Sigmoid colon (tissue), 7 donors: ENCODE measurements around the gene CRYBG1. TPM values are rescaled to one million over a fixed set of nuclear protein-coding genes. Genes with fewer than 3 reads are reported as not detected.

Source experiments
- DNase-seq: peaks from one replicate; pipeline ENCODE4 v3.0.0-alpha.2; 2019
- H3K27ac ChIP-seq, 4 donors: fragments of 200-600 bp; sonication (generic); one replicate each; pipeline ENCODE4 v1.5.1; 2016 to 2019; ENCODE audit warnings: mild to moderate bottlenecking in 1 of 4
- H3K27me3 ChIP-seq, 3 donors: fragments of 200-600 bp; sonication (generic); one replicate each; pipeline ENCODE4 v1.5.1; 2019; ENCODE audit warnings: mild to moderate bottlenecking in 1 of 3
- H3K36me3 ChIP-seq, 4 donors: fragments of 200-600 bp; sonication (generic); one replicate each; pipeline ENCODE4 v1.5.1; 2016 to 2019
- H3K4me1 ChIP-seq, 4 donors: fragments of 200-600 bp; sonication (generic); one replicate each; pipeline ENCODE4 v1.5.1; 2017 to 2019
- H3K4me3 ChIP-seq, 4 donors: fragments of 200-600 bp; sonication (generic); one replicate each; pipeline ENCODE4 v1.5.1; 2017 to 2019; ENCODE audit warnings: mild to moderate bottlenecking in 2 of 4, moderate library complexity in 1 of 4
- H3K9me3 ChIP-seq, 4 donors: fragments of 200-600 bp in 3 of 4; sonication (generic) in 3 of 4; one replicate each; pipeline versions ENCODE4 v1.5.1 to v1.6.1; 2013 to 2019
- CTCF ChIP-seq, 4 experiments: fragments of 450-650 bp in 3 of 4; fragments of 200-600 bp in 1 of 4; IDR thresholded peaks; one replicate each; pipeline ENCODE4 v1.5.1; 2016 to 2019; ENCODE audit warnings: antibody characterized with exemption in 4 of 4, mild to moderate bottlenecking in 3 of 4, moderate library complexity in 2 of 4
- EP300 ChIP-seq, 4 donors: sonication (generic); formaldehyde crosslinking; IDR thresholded peaks; one replicate each; pipeline ENCODE4 v1.6.1; 2017; ENCODE audit warnings: antibody characterized with exemption in 4 of 4
- POLR2A ChIP-seq, 2 donors: fragments of 450-650 bp; IDR thresholded peaks; one replicate each; pipeline ENCODE4 v1.6.1; 2016; ENCODE audit warnings: antibody characterized with exemption in 2 of 2, mild to moderate bottlenecking in 2 of 2, moderate library complexity in 2 of 2
- POLR2AphosphoS5 ChIP-seq, 4 donors: sonication (generic); formaldehyde crosslinking; IDR thresholded peaks; one replicate each; pipeline ENCODE4 v1.6.1; 2017; ENCODE audit warnings: antibody characterized with exemption in 4 of 4
- WGBS, 2 donors: extraction: QIAGEN DNeasy Blood & Tissue Kit; methylation state at CpG; one replicate each; pipeline ENCODE4 v1.1.7; 2013; 5-methylcytosine and 5-hydroxymethylcytosine counted together
- intact Hi-C: fragments of 100-400 bp; cut with DNase I; formaldehyde crosslinking; loops from one replicate; pipeline ENCODE4 v1.15.1; 2023
- polyA plus RNA-seq, 3 donors: library from polyadenylated mRNA; stranded (reverse); fragments of 200-250 nt; gene quantifications; one replicate each; pipeline ENCODE4 v1.2.3, GENCODE V29; 2013
- total RNA-seq, 4 donors: library from RNA; depleted of rRNA; stranded (reverse); fragments of >200 nt; gene quantifications; one replicate each; pipeline ENCODE4 v1.1.0, GENCODE V29; 2016
- donor health status: healthy with polysubstance abuse.
- donor health status: Bipolar disorder and iron deficiency.
- donor health status: healthy.

Gene CRYBG1
- total and polyA plus RNA-seq, 7 donors, result 5.8 to 26.5 (median 10.2) TPM

DNA sequence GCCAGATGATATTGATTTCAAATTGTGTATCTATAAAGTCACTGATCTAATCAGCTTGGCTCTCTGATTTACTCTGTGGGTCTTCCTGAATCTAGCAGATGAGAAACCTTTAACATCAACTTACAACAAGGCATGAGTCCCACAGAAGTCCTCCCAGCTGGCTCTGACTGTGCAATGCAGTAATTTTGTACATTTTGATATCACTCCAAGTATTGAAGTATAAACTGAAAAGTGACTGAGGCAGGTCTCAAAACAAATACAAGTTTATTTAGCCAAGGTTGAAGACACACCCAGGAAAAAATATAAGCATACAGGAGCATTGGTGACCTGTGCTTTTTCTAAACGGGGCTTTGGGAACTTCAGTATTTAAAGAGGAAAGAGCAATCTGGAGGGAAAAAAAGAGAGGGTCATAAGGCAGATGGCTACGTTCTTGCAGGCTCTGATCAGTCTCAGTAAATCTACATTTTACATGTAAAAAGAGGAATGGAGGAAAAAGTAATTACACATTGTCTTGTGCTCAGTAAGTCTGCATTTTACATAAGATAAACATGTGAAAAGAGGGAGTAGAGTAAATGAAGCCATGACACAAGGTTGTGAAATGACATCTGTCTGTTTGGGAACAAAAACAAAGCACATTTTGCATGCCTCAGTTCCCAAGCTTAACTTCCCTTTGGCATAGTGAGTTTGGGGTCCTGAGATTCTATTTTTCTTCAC is 59.5 kb downstream of the CRYBG1 start:
- WGBS, 2 donors, result 9 to 54% methylated on average over 2 of the region's 2 CpGs

GRCh38 chr6:106421496-106421895 is 61.0 kb downstream of the CRYBG1 start:
- Histone ChIP-seq H3K4me1 (no peaks in the 10 kb centered on the region), H3K4me3 (no peak overlapping the region), H3K27ac (no peak overlapping the region), H3K36me3 (no peaks in the 10 kb centered on the region), H3K27me3 (no peaks in the 10 kb centered on the region), H3K9me3 (no peaks in the 10 kb centered on the region)
- no peak for DNase-seq
- 93 to 99% methylated on average over 2 of the region's 2 CpGs for WGBS, 2 donors
- intact Hi-C loops, result no loop called here
- no peak for TF ChIP-seq POLR2A (IDR thresholded peaks at IDR 0.05)
- TF ChIP-seq EP300 (IDR thresholded peaks at IDR 0.05), result no peak

More for the DNA sequence above, 59.5 kb downstream of the CRYBG1 start:
- H3K36me3 ChIP-seq, result no peaks in the 10 kb centered on the region
- H3K27ac ChIP-seq, result no peak overlapping the region
- H3K9me3 ChIP-seq, result no peaks in the 10 kb centered on the region
- DNase-seq, result no peak
- H3K27me3 ChIP-seq, result no peaks in the 10 kb centered on the region
- intact Hi-C loops, result no loop called here
- TF ChIP-seq POLR2A (IDR thresholded peaks at IDR 0.05) (no peak), CTCF (IDR thresholded peaks at IDR 0.05) (no peak), EP300 (IDR thresholded peaks at IDR 0.05) (no peak), POLR2AphosphoS5 (IDR thresholded peaks at IDR 0.05) (no peak)
- no peak overlapping the region for H3K4me3 ChIP-seq
- peaks cover 0 to 5% (median 0%) of the 10 kb centered on the region in 4 donors for H3K4me1 ChIP-seq

GRCh38 chr6:106422534-106422933 is 62.0 kb downstream of the CRYBG1 start:
- no peak for TF ChIP-seq CTCF (IDR thresholded peaks at IDR 0.05)
- no peak for TF ChIP-seq POLR2AphosphoS5 (IDR thresholded peaks at IDR 0.05)
- no peak for TF ChIP-seq POLR2A (IDR thresholded peaks at IDR 0.05)
- no peak for TF ChIP-seq EP300 (IDR thresholded peaks at IDR 0.05)
- Histone ChIP-seq H3K4me3 (no peak overlapping the region), H3K27ac (no peak overlapping the region), H3K4me1 (no peaks in the 10 kb centered on the region), H3K36me3 (no peaks in the 10 kb centered on the region), H3K9me3 (no peaks in the 10 kb centered on the region), H3K27me3 (no peaks in the 10 kb centered on the region)
- intact Hi-C loops, result no loop called here
- DNase-seq, result no peak

DNA sequence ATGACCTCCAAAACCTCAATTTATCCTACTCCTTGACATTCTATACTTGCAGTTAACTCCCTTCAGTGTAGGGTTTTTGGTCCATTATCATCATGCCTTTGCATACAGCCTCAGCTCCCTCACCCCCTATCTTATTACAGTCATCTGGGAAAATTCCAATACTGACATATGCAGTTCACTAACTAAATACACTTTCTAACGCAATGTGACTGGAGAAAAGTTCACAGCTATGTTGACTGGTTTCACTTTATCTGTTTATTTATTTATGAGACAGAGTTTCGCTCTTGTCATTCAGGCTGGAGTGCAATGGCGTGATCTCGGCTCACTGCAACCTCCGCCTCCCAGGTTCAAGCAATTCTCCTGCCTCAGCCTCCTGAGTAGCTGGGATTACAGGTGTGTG is 64.9 kb downstream of the CRYBG1 start:
- Histone ChIP-seq H3K9me3 (no peaks in the 10 kb centered on the region), H3K4me1 (no peaks in the 10 kb centered on the region), H3K4me3 (no peak overlapping the region), H3K27me3 (no peaks in the 10 kb centered on the region), H3K27ac (no peak overlapping the region), H3K36me3 (no peaks in the 10 kb centered on the region)
- intact Hi-C loops, result no loop called here
- WGBS, 2 donors, result 89 to 90% methylated on average over 5 of the region's 5 CpGs
- DNase-seq, result no peak
- TF ChIP-seq POLR2A (IDR thresholded peaks at IDR 0.05) (no peak), EP300 (IDR thresholded peaks at IDR 0.05) (no peak), POLR2AphosphoS5 (IDR thresholded peaks at IDR 0.05) (no peak)

GRCh38 chr6:106426250-106426970 is 65.9 kb downstream of the CRYBG1 start:
- H3K36me3 ChIP-seq, result no peaks in the 10 kb centered on the region
- WGBS, 2 donors, result 74 to 87% methylated on average over 5 of the region's 5 CpGs
- H3K4me3 ChIP-seq, result no peak overlapping the region
- no peak for TF ChIP-seq POLR2A (IDR thresholded peaks at IDR 0.05)
- TF ChIP-seq POLR2AphosphoS5 (IDR thresholded peaks at IDR 0.05), result no peak
- TF ChIP-seq EP300 (IDR thresholded peaks at IDR 0.05), result no peak
- TF ChIP-seq CTCF (IDR thresholded peaks at IDR 0.05), result no peak
- no peak overlapping the region for H3K27ac ChIP-seq
- H3K27me3 ChIP-seq, result no peaks in the 10 kb centered on the region
- no peaks in the 10 kb centered on the region for H3K9me3 ChIP-seq
- intact Hi-C loops, result no loop called here
- no peak for DNase-seq
- no peaks in the 10 kb centered on the region for H3K4me1 ChIP-seq
